GM12892 (cell line): ENCODE results near the gene ZNF865.
A peak's percentile ranks its signal among the peaks of the same experiment; 100 is the strongest.

Experiments
- DNase-seq: peaks from one replicate; pipeline ENCODE4 v3.0.0; 2011; ENCODE audit not compliant: insufficient read length
- FAIRE-seq: peaks from 2 replicates; lab custom pipeline; 2011; peaks lifted over from hg19 to GRCh38; lab: Jason Lieb, UNC
- POLR2A ChIP-seq: IDR thresholded peaks from 2 replicates; pipeline ENCODE4 v1.6.1; 2011; ENCODE audit warnings: low read depth, low read length, control low read depth
- POLR2AphosphoS5 ChIP-seq: IDR thresholded peaks from 2 replicates; pipeline ENCODE4 v1.6.1; 2011; ENCODE audit warnings: low read depth, low read length, control low read depth
- TAF1 ChIP-seq: IDR thresholded peaks from 2 replicates; pipeline ENCODE4 v1.6.1; 2011; ENCODE audit warnings: low read depth, mild to moderate bottlenecking, control low read depth, low read length, borderline replicate concordance

ZNF865 gene

GRCh38 chr19:55623130-55623529 lies 17.7 kb downstream of the ZNF865 start:
- TF ChIP-seq POLR2A = no peak
- TF ChIP-seq TAF1 = no peak
- TF ChIP-seq POLR2AphosphoS5 = no peak
- FAIRE-seq = no peak
- no peak for DNase-seq

GRCh38 chr19:55623561-55623960 lies 18.1 kb downstream of the ZNF865 start:
- DNase-seq (no peak), FAIRE-seq (no peak)
- TF ChIP-seq TAF1 = no peak
- no peak for TF ChIP-seq POLR2AphosphoS5
- TF ChIP-seq POLR2A = no peak

DNA sequence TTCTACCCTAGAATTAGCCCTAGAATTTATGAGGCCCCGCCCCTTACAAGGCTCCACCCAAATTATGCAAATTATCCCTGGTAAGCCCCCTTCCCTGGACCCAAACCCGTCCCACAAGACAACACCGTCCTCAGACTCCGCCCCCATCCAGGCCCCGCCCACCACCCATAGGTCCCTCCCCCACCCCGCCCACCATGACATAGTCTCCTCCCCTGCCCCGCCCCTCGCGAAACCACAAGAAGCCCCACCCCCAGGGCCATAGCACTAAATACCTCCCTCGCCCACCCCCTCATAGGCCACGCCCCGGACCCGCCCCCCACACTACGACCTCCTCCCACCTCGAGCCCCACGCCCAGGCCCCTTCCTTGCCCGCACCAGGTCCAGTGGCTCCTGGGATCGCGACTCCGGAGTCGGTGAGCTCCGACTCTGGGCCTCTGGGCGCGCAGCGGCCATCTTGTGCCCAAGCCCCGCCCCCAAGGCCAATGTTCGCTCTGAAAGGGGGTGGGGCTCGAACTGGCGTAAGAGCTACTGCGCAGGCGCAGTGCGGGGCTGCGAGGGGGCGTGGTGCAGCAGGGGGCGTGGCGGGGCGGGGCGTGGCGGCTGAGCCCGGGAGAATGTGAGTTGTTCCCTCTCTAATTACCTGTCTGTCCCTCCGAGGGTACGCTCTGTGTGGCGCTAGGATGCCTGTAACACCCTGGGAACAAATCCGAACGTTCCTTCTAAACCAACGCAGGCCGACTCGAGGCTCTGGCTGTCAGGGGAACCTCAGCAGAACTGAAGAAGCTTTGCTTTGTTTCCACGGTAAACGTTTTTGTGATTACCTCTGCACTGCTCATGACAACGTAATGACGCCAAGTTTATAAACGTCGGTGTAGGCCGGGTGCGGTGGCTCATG lies 18.9 kb downstream of the ZNF865 start, which contains the start of gene ZNF784:
TSS of gene ZNF784 (minus strand) at position 458 of the 895 bp plus-strand sequence. CDS start at position 453, 5 bp downstream.
- TF ChIP-seq POLR2A = peak; percentile 86
- peak; percentile 53; the same call in 1 of the 2 replicates for TF ChIP-seq POLR2AphosphoS5
- peak; percentile 94 for TF ChIP-seq TAF1
- peak; percentile 98 for FAIRE-seq
- peak; percentile 87 for DNase-seq

DNA sequence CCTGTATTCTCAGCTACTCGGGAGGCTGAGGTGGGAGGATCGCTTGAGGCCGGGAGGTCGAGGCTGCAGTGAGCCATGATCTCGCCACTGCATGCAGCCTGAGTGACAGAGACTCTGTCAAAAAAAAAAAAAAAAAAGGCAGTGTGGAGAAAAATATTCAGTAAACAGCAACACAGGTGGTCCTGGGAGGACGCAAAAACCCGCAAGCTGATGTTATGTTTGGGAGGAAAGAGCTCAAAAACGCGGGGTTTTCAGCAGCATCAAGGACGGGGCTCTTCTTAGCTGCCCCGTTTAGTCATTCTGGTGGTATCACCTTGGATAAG lies 19.5 kb downstream of the ZNF865 start:
- TF ChIP-seq TAF1 = no peak
- no peak for TF ChIP-seq POLR2A
- TF ChIP-seq POLR2AphosphoS5 = no peak
- DNase-seq (no peak), FAIRE-seq (no peak)

DNA sequence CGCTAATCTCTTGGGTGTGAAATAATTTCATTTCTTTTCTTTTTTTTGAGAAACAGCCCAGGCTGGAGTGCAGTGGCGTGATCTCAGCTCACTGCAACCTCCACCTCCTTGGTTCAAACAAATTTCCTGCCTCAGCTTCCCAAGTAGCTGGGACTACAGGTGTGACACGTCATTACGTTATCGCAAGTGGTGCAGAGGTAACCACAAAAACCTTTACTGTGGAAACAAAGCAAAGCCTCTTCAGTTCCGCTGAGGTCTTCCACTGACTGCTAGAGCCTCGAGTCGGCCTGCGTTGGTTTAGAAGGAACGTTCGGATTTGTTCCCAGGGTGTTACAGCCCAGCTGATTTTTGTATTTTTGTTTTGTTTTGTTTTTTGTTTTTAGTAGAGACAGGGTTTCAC lies 20.9 kb downstream of the ZNF865 start:
- TF ChIP-seq POLR2A (no peak), TAF1 (no peak), POLR2AphosphoS5 (no peak)
- FAIRE-seq = no peak
- no peak for DNase-seq

DNA sequence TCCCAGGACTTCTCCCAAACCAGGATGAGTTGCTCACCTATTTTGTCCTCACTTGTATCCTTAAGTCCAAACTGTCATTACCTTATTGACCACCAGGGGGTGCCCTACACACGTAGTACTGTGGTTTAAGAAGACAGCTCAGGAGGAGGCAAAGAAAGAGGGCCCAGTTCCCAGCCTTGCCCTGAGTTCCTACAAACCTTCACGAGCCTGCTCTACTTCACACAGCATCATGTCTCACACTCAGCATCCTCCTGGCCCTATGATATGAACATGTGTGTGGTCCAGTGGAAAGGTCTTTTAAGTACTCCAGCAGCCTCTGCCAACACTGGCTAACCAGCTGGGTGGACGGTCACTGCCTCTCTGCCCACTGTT lies 27.0 kb downstream of the ZNF865 start:
- peak; percentile 27 for FAIRE-seq
- TF ChIP-seq POLR2A (no peak), TAF1 (no peak)
- no peak for DNase-seq

DNA sequence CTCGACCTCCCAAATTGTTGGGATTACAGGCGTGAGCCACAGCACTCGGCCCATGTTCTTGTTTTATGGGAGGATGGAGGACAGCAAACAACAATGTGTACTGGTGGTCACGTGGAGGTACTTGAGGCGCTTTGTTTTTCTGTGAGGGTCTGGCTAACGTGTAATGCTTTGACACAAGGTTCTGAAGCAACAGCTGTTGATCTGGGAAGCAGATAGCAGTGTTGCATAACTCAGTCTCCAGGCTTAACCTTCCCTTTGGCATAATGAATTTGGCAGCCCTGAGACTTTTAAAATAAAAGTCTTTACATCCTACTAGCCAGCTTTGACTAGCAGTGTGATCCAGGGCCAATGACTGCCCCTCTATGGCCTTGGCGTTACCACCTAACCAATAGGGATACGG lies 28.4 kb downstream of the ZNF865 start:
- no peak for DNase-seq
- TF ChIP-seq POLR2A (no peak), POLR2AphosphoS5 (no peak), TAF1 (no peak)
- no peak for FAIRE-seq

- DNase-seq (no peak), FAIRE-seq (no peak)
Observed at GRCh38 chr19:55635334-55635717, 29.9 kb downstream of the ZNF865 start.

GRCh38 chr19:55635856-55636440 lies 30.5 kb downstream of the ZNF865 start:
- no peak for FAIRE-seq
- TF ChIP-seq POLR2A (no peak), TAF1 (no peak), POLR2AphosphoS5 (no peak; the same call in 1 of the 2 replicates)
- DNase-seq = no peak

More at GRCh38 chr19:55635334-55635717, 29.9 kb downstream of the ZNF865 start:
- TF ChIP-seq POLR2AphosphoS5 (no peak; the same call in 1 of the 2 replicates), POLR2A (no peak), TAF1 (no peak)

DNA sequence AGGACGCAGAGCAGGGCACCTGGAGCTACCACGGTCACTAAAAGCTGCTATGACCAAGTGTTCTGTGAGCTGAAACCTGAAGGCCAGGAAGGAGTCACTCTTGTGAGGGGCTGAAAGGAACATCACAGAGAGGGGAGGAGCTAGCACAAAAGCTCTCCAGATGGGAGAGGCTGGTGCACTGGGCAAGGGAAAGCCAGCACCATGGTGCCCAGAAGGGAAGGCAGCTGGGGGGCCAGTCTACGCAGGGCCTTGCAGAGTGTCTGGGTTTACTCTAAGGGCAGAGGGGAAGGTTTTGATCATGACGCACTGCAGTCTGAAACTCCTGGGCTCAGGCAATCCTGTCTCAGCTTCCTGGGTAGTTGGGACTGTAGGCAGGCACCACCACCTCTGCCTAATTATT lies 31.3 kb downstream of the ZNF865 start:
- no peak for TF ChIP-seq POLR2A
- TF ChIP-seq POLR2AphosphoS5 = no peak
- TF ChIP-seq TAF1 = no peak
- DNase-seq (no peak), FAIRE-seq (no peak)

- no peak for FAIRE-seq
- DNase-seq = no peak
- TF ChIP-seq POLR2A = no peak; the same call in 1 of the 2 replicates
- no peak for TF ChIP-seq POLR2AphosphoS5
- TF ChIP-seq TAF1 = no peak
Observed at GRCh38 chr19:55637534-55637933, 32.1 kb downstream of the ZNF865 start.

DNA sequence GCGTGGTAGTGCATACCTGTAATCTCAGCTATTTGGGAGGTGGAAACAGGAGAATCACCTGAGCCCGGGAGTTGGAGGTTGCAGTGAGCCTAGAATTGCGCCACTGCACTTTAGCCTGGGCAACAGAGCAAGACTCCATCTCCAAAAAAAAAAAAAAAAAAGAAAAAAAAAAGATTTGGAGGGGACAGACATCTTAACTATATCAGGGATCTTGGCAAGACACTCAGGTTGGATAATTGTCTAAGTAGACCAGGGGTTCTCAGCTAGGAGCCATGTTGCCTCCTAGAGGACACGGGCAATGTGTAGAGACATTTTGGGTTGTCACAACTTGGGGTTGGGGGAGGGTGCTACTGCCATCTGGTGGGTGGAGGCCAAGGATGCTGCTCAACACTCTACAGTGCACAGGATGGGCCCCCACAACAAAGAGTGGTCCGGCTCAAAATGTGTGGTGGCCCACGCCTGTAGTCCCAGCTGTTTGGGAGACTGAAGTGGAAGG lies 33.5 kb downstream of the ZNF865 start:
- TF ChIP-seq POLR2A (no peak), POLR2AphosphoS5 (peak; percentile 38; the same call in 1 of the 2 replicates), TAF1 (no peak; the same call in 1 of the 2 replicates)
- DNase-seq (no peak), FAIRE-seq (peak; percentile 48)
